GM12891 (cell line): ENCODE measurements around the gene CEP72.
"Not testable (repeated sequence)": the region's sequence is repeated elsewhere in the genome, so short reads cannot be mapped to it uniquely, and the experiment has no call there.

Source experiments
- PAX5 ChIP-seq: IDR thresholded peaks from 2 replicates; pipeline ENCODE4 v1.6.1; 2011; ENCODE audit warnings: low read length, moderate library complexity, mild to moderate bottlenecking; ENCODE audit not compliant: insufficient read depth, severe bottlenecking
- POLR2A ChIP-seq: IDR thresholded peaks from 2 replicates; pipeline ENCODE4 v1.6.1; 2011; ENCODE audit warnings: low read depth, low read length, control low read depth
- POLR2AphosphoS5 ChIP-seq: IDR thresholded peaks from 2 replicates; pipeline ENCODE4 v1.6.1; 2011; ENCODE audit warnings: low read depth, low read length, control low read depth
- POU2F2 ChIP-seq: IDR thresholded peaks from 2 replicates; pipeline ENCODE4 v1.6.1; 2011; ENCODE audit warnings: low read depth, mild to moderate bottlenecking, control low read depth, low read length, moderate library complexity
- SPI1 ChIP-seq: IDR thresholded peaks from 2 replicates; pipeline ENCODE4 v1.6.1; 2011; ENCODE audit warnings: low read depth, low read length, control low read depth
- TAF1 ChIP-seq: IDR thresholded peaks from 2 replicates; pipeline ENCODE4 v1.6.1; 2011; ENCODE audit warnings: low read depth, low read length, control low read depth

GRCh38 chr5:690293-690692, 78.2 kb downstream of the CEP72 start:
- TF ChIP-seq POU2F2, POLR2AphosphoS5, POLR2A, TAF1, SPI1, PAX5: not testable (repeated sequence)
